GM19372 (cell line): ENCODE data around the gene RCE1.

Experiments used
- ATAC-seq: cut with Tn5 transposase; IDR thresholded peaks from one replicate; pipeline ENCODE4 v1.9.1; 2021; ENCODE audit warnings: mild to moderate bottlenecking, low read depth, moderate library complexity; ENCODE audit not compliant: unreplicated experiment

RCE1 gene

GRCh38 chr11:66844496-66845142 lies 1.4 kb downstream of the RCE1 start:
- ATAC-seq = no peak

GRCh38 chr11:66845143-66845875 lies 2.1 kb downstream of the RCE1 start:
- ATAC-seq = no peak

- ATAC-seq = no peak
These were observed 2.6 kb downstream of the RCE1 start for GRCh38 chr11:66845876-66846212.

GRCh38 chr11:66846671-66847091 lies 3.4 kb downstream of the RCE1 start:
- no peak for ATAC-seq

GRCh38 chr11:66847461-66848232 lies 4.4 kb downstream of the RCE1 start:
- ATAC-seq = no peak

- ATAC-seq = no peak
These were observed 5.6 kb downstream of the RCE1 start for GRCh38 chr11:66848671-66849500.

- no peak for ATAC-seq
These were observed 6.4 kb downstream of the RCE1 start for GRCh38 chr11:66849501-66850234.

GRCh38 chr11:66850235-66850587 lies 7.0 kb downstream of the RCE1 start:
- ATAC-seq = no peak

- no peak for ATAC-seq
These were observed 7.5 kb downstream of the RCE1 start for GRCh38 chr11:66850588-66851238.

- no peak for ATAC-seq
These were observed 8.0 kb downstream of the RCE1 start for GRCh38 chr11:66851239-66851596.

GRCh38 chr11:66851698-66852465 lies 8.6 kb downstream of the RCE1 start:
- ATAC-seq = no peak

- ATAC-seq = no peak
These were observed 9.4 kb downstream of the RCE1 start for GRCh38 chr11:66852466-66853241.

- no peak for ATAC-seq
These were observed 10.3 kb downstream of the RCE1 start for GRCh38 chr11:66853242-66854229.

- no peak for ATAC-seq
These were observed 11.0 kb downstream of the RCE1 start for GRCh38 chr11:66854231-66854661.

GRCh38 chr11:66854729-66855211 lies 11.5 kb downstream of the RCE1 start:
- no peak for ATAC-seq

GRCh38 chr11:66855574-66856495 lies 12.6 kb downstream of the RCE1 start:
- ATAC-seq = peak; percentile 74
